ENCODE results near the gene VAT1L. TPM values are rescaled to one million over a fixed set of nuclear protein-coding genes. Genes with fewer than 3 reads are reported as not detected.

VAT1L gene
- total RNA-seq, 2 donors from 2014 or later = not detected

- ATAC-seq (no peak), DNase-seq (ENCODE audit: low spot score in 2 of 2) (no peak)
- H3K9me3 Mint-ChIP-seq = no peaks in the 10 kb centered on the region
- no peaks in the 10 kb centered on the region for H3K36me3 Mint-ChIP-seq
- H3K27ac Mint-ChIP-seq = no peak overlapping the region
These were observed 18.7 kb downstream of the VAT1L start for GRCh38 chr16:77807021-77807420.

GRCh38 chr16:77812856-77813500, 24.6 kb downstream of the VAT1L start:
- no peak overlapping the region for H3K27ac Mint-ChIP-seq
- DNase-seq (ENCODE audit: low spot score in 2 of 2) = no peak
- no peaks in the 10 kb centered on the region for H3K36me3 Mint-ChIP-seq
- H3K9me3 Mint-ChIP-seq = no peaks in the 10 kb centered on the region
- no peak for ATAC-seq

GRCh38 chr16:77816293-77816692, 27.9 kb downstream of the VAT1L start:
- Mint-ChIP-seq H3K9me3 (no peaks in the 10 kb centered on the region), H3K36me3 (no peaks in the 10 kb centered on the region), H3K27ac (no peak overlapping the region)
- ATAC-seq (no peak), DNase-seq (ENCODE audit: low spot score in 2 of 2) (no peak)

- ATAC-seq (no peak), DNase-seq (ENCODE audit: low spot score in 2 of 2) (no peak)
- Mint-ChIP-seq H3K9me3 (no peaks in the 10 kb centered on the region), H3K36me3 (no peaks in the 10 kb centered on the region), H3K27ac (no peak overlapping the region)
These were observed 32.0 kb downstream of the VAT1L start for GRCh38 chr16:77820340-77820739.

GRCh38 chr16:77822661-77823060, 34.3 kb downstream of the VAT1L start:
- no peak for ATAC-seq
- Mint-ChIP-seq H3K27ac (no peak overlapping the region), H3K9me3 (no peaks in the 10 kb centered on the region), H3K36me3 (no peaks in the 10 kb centered on the region)
- no peak for DNase-seq (ENCODE audit: low spot score in 2 of 2)

GRCh38 chr16:77823067-77823466, 34.7 kb downstream of the VAT1L start:
- Mint-ChIP-seq H3K36me3 (no peaks in the 10 kb centered on the region), H3K27ac (no peak overlapping the region), H3K9me3 (no peaks in the 10 kb centered on the region)
- DNase-seq (ENCODE audit: low spot score in 2 of 2) (no peak), ATAC-seq (no peak)

- Mint-ChIP-seq H3K9me3 (no peaks in the 10 kb centered on the region), H3K27ac (no peak overlapping the region), H3K36me3 (no peaks in the 10 kb centered on the region)
- no peak for DNase-seq (ENCODE audit: low spot score in 2 of 2)
- no peak for ATAC-seq
These were observed 36.8 kb downstream of the VAT1L start for GRCh38 chr16:77825196-77825595.

- DNase-seq (ENCODE audit: low spot score in 2 of 2) (no peak), ATAC-seq (no peak)
- H3K27ac Mint-ChIP-seq = no peak overlapping the region
- no peaks in the 10 kb centered on the region for H3K36me3 Mint-ChIP-seq
- H3K9me3 Mint-ChIP-seq = no peaks in the 10 kb centered on the region
These were observed 38.7 kb downstream of the VAT1L start for GRCh38 chr16:77827032-77827431.

GRCh38 chr16:77833921-77834634, 45.7 kb downstream of the VAT1L start:
- Mint-ChIP-seq H3K9me3 (no peaks in the 10 kb centered on the region), H3K36me3 (no peaks in the 10 kb centered on the region), H3K27ac (no peak overlapping the region)
- no peak for ATAC-seq
- DNase-seq (ENCODE audit: low spot score in 2 of 2) = no peak

GRCh38 chr16:77834635-77835540, 46.5 kb downstream of the VAT1L start:
- DNase-seq (ENCODE audit: low spot score in 2 of 2) (no peak), ATAC-seq (no peak)
- H3K36me3 Mint-ChIP-seq = no peaks in the 10 kb centered on the region
- no peaks in the 10 kb centered on the region for H3K9me3 Mint-ChIP-seq
- no peak overlapping the region for H3K27ac Mint-ChIP-seq

GRCh38 chr16:77836801-77837200, 48.4 kb downstream of the VAT1L start:
- DNase-seq (ENCODE audit: low spot score in 2 of 2) (no peak), ATAC-seq (no peak)
- H3K36me3 Mint-ChIP-seq = no peaks in the 10 kb centered on the region
- H3K27ac Mint-ChIP-seq = no peak overlapping the region
- no peaks in the 10 kb centered on the region for H3K9me3 Mint-ChIP-seq

- H3K36me3 Mint-ChIP-seq = no peaks in the 10 kb centered on the region
- no peak overlapping the region for H3K27ac Mint-ChIP-seq
- no peak for ATAC-seq
These were observed 50.4 kb downstream of the VAT1L start for GRCh38 chr16:77838597-77839255.

GRCh38 chr16:77840093-77840492, 51.7 kb downstream of the VAT1L start:
- DNase-seq (ENCODE audit: low spot score in 2 of 2) (no peak), ATAC-seq (no peak)
- Mint-ChIP-seq H3K27ac (no peak overlapping the region), H3K36me3 (no peaks in the 10 kb centered on the region), H3K9me3 (no peaks in the 10 kb centered on the region)

More at GRCh38 chr16:77838597-77839255, 50.4 kb downstream of the VAT1L start:
- H3K9me3 Mint-ChIP-seq = no peaks in the 10 kb centered on the region
- DNase-seq (ENCODE audit: low spot score in 2 of 2) = no peak

- Mint-ChIP-seq H3K9me3 (no peaks in the 10 kb centered on the region), H3K36me3 (no peaks in the 10 kb centered on the region), H3K27ac (no peak overlapping the region)
- no peak for DNase-seq (ENCODE audit: low spot score in 2 of 2)
- ATAC-seq = no peak
These were observed 52.5 kb downstream of the VAT1L start for GRCh38 chr16:77840673-77841501.

- no peak for ATAC-seq
- H3K9me3 Mint-ChIP-seq = no peaks in the 10 kb centered on the region
- H3K27ac Mint-ChIP-seq = no peak overlapping the region
These were observed 53.1 kb downstream of the VAT1L start for GRCh38 chr16:77841502-77841763.

GRCh38 chr16:77842468-77842867, 54.1 kb downstream of the VAT1L start:
- DNase-seq (ENCODE audit: low spot score in 2 of 2) (no peak), ATAC-seq (no peak)
- Mint-ChIP-seq H3K27ac (no peak overlapping the region), H3K36me3 (no peaks in the 10 kb centered on the region), H3K9me3 (no peaks in the 10 kb centered on the region)

More at GRCh38 chr16:77841502-77841763, 53.1 kb downstream of the VAT1L start:
- no peaks in the 10 kb centered on the region for H3K36me3 Mint-ChIP-seq
- no peak for DNase-seq (ENCODE audit: low spot score in 2 of 2)
